Panc1 (cell line): Measurements from ENCODE around the gene SPACA7. TPM values are rescaled to one million over a fixed set of nuclear protein-coding genes. Genes with fewer than 3 reads are reported as not detected.

ENCODE experiments used
- ATAC-seq: fragments of 200-7000 bp; cut with Tn5 transposase; 2 replicates; pipeline ENCODE4 v1.9.1; 2020; ENCODE audit warnings: mild to moderate bottlenecking, moderate library complexity
- BruUV-seq: library from RNA; stranded (reverse); fragments of 400-500 nt; replicated peaks from 2 replicates; lab custom pipeline; 2021; lab: Mats Ljungman, UMichigan
- CTCF ChIA-PET: fragments of 300-600 bp; sonication (Branson Sonifier 250); formaldehyde crosslinking; loops from one replicate; lab custom pipeline; 2022; ENCODE audit warnings: antibody characterized with exemption; lab: Charles Lee
- POLR2A ChIA-PET: fragments of 300-600 bp; sonication (Branson Sonifier 250); formaldehyde crosslinking; loops from one replicate; lab custom pipeline; 2022; ENCODE audit warnings: antibody characterized with exemption; lab: Charles Lee
- DNase-seq: peaks from one replicate; pipeline ENCODE4 v3.0.0-alpha.2; 2010; ENCODE audit warnings: low read depth, low spot score
- H3K27ac ChIP-seq: 2 replicates; pipeline ENCODE4 v1.5.1; 2011; ENCODE audit warnings: mild to moderate bottlenecking, low read length, inconsistent platforms
- H3K27me3 ChIP-seq: fragments of 200-500 bp; sonication (Bioruptor generic); 2 replicates; pipeline ENCODE4 v1.6.0; 2014; ENCODE audit warnings: low read length, inconsistent platforms; ENCODE audit not compliant: control insufficient read depth, insufficient read depth
- H3K36me3 ChIP-seq: fragments of 200-500 bp; sonication (Bioruptor generic); 2 replicates; pipeline ENCODE4 v1.5.1; 2014; ENCODE audit warnings: inconsistent platforms, mild to moderate bottlenecking, low read length, moderate library complexity; ENCODE audit not compliant: control insufficient read depth, insufficient read depth
- H3K4me1 ChIP-seq: 2 replicates; pipeline ENCODE4 v1.5.1; 2011; ENCODE audit warnings: inconsistent platforms, mild to moderate bottlenecking, low read length, moderate library complexity; ENCODE audit not compliant: control insufficient read depth, insufficient read depth
- H3K4me3 ChIP-seq, 2 experiments: 2 replicates each; pipeline ENCODE4 v1.5.1; 2011 to 2012; ENCODE audit warnings: low read depth in 2 of 2, low read length in 2 of 2, mild to moderate bottlenecking in 2 of 2, inconsistent platforms in 1 of 2, moderate library complexity in 1 of 2
- H3K9me3 ChIP-seq: fragments of 200-500 bp; sonication (Bioruptor generic); 2 replicates; pipeline ENCODE4 v1.5.1; 2014; ENCODE audit warnings: low read depth, mild to moderate bottlenecking, inconsistent platforms, low read length, moderate library complexity; ENCODE audit not compliant: control insufficient read depth, insufficient read depth
- POLR2AphosphoS5 ChIP-seq: IDR thresholded peaks from 2 replicates; pipeline ENCODE4 v1.6.1; 2012; ENCODE audit warnings: mild to moderate bottlenecking, low read depth, low read length, moderate library complexity
- REST ChIP-seq, 2 experiments: IDR thresholded peaks; 2 replicates each; pipeline ENCODE4 v1.6.1; 2011 to 2012; ENCODE audit warnings: low read depth in 2 of 2, control low read depth in 1 of 2, low read length in 1 of 2, mild to moderate bottlenecking in 1 of 2, moderate library complexity in 1 of 2; ENCODE audit not compliant: insufficient read depth in 1 of 2
- SIN3A ChIP-seq: IDR thresholded peaks from 2 replicates; pipeline ENCODE4 v1.6.1; 2012; ENCODE audit warnings: low read depth, mild to moderate bottlenecking, low read length, moderate library complexity, borderline replicate concordance; ENCODE audit not compliant: insufficient read depth
- TCF7L2 ChIP-seq: IDR thresholded peaks from 2 replicates; pipeline ENCODE4 v1.6.1; 2011; ENCODE audit warnings: mild to moderate bottlenecking, low read depth, low read length, inconsistent platforms
- in situ Hi-C: cut with HindIII; loops from 2 replicates; pipeline ENCODE4 v1.10.0; 2016; ENCODE audit warnings: low sequenced_read_pairs, low pct_unique_long_range_greater_than_20kb
- intact Hi-C: fragments of 100-400 bp; cut with micrococcal nuclease; formaldehyde crosslinking; loops from one replicate; pipeline ENCODE4 v1.10.0; 2022; ENCODE audit not compliant: unreplicated experiment
- total RNA-seq: library from RNA; stranded (reverse); gene quantifications from one replicate; pipeline ENCODE4 v1.2.1, GENCODE V29; 2021; ENCODE audit not compliant: unreplicated experiment
- TF ChIP-seq, protein P1 (sequence below): fragments of 450-650 bp; IDR thresholded peaks from 2 replicates; pipeline ENCODE4 v1.5.1; 2017; ENCODE audit warnings: mild to moderate bottlenecking

SPACA7 gene
- total RNA-seq, 1 experiment from 2014 or later = not detected

- POLR2A ChIA-PET = no interaction called here
- H3K27ac ChIP-seq = no peak overlapping the region
- no peaks in the 10 kb centered on the region for H3K27me3 ChIP-seq
- H3K4me1 ChIP-seq = no peaks in the 10 kb centered on the region
- ATAC-seq (no peak), DNase-seq (no peak)
- CTCF ChIA-PET = no interaction called here
- intact Hi-C loops = no loop called here
- TF ChIP-seq SIN3A (no peak), REST (IDR thresholded peaks at IDR 0.05; ENCODE audit: insufficient read depth in 1 of 2, low read depth in 2 of 2, low read length in 1 of 2) (no peak), POLR2AphosphoS5 (no peak), TCF7L2 (no peak)
- TF ChIP-seq, protein P1, sequence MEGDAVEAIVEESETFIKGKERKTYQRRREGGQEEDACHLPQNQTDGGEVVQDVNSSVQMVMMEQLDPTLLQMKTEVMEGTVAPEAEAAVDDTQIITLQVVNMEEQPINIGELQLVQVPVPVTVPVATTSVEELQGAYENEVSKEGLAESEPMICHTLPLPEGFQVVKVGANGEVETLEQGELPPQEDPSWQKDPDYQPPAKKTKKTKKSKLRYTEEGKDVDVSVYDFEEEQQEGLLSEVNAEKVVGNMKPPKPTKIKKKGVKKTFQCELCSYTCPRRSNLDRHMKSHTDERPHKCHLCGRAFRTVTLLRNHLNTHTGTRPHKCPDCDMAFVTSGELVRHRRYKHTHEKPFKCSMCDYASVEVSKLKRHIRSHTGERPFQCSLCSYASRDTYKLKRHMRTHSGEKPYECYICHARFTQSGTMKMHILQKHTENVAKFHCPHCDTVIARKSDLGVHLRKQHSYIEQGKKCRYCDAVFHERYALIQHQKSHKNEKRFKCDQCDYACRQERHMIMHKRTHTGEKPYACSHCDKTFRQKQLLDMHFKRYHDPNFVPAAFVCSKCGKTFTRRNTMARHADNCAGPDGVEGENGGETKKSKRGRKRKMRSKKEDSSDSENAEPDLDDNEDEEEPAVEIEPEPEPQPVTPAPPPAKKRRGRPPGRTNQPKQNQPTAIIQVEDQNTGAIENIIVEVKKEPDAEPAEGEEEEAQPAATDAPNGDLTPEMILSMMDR = no peak
- H3K36me3 ChIP-seq = no peaks in the 10 kb centered on the region
- no peaks in the 10 kb centered on the region for H3K9me3 ChIP-seq
- no TSS peak for BruUV-seq
- no peak overlapping the region for H3K4me3 ChIP-seq
- in situ Hi-C loops = no loop called here
Observed at GRCh38 chr13:112331675-112332074, 44.5 kb upstream of the SPACA7 start.

DNA sequence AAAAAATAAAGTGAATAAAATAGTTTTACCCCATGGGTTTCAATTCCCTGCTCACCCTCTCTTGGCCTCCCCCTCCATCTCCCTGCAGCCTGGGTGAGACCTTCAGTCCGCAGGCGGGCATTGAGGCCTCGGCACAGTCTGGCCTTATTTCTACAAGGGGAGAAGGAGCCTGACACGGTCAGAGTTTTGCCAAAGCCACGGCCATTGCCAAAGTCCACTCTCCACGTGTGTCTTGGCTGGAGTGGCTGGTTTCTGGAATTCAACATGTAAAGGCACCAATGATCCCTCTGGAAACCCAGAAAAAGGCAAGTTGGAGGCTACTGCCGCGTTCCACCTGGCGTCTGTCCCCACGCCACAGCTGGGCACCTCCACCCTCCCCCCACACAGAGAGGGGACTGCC lies 43.4 kb upstream of the SPACA7 start:
- BruUV-seq = no TSS peak
- no peak for ATAC-seq
- no peaks in the 10 kb centered on the region for H3K9me3 ChIP-seq
- no peaks in the 10 kb centered on the region for H3K4me1 ChIP-seq
- intact Hi-C loops (no loop called here), in situ Hi-C loops (no loop called here)
- H3K36me3 ChIP-seq = no peaks in the 10 kb centered on the region
- DNase-seq = no peak
- CTCF ChIA-PET = no interaction called here
- H3K27ac ChIP-seq = no peak overlapping the region
- POLR2A ChIA-PET = no interaction called here
- no peaks in the 10 kb centered on the region for H3K27me3 ChIP-seq
- no peak overlapping the region for H3K4me3 ChIP-seq
- TF ChIP-seq SIN3A (no peak), POLR2AphosphoS5 (no peak), TCF7L2 (no peak), REST (IDR thresholded peaks at IDR 0.05; ENCODE audit: insufficient read depth in 1 of 2, low read depth in 2 of 2, low read length in 1 of 2) (no peak)
- TF ChIP-seq, protein P1 = no peak
